PC-9 (cell line): Measurements from ENCODE around the gene KRT222. TPM values are rescaled to one million over a fixed set of nuclear protein-coding genes. Genes with fewer than 3 reads are reported as not detected.

Experiments used
- BruUV-seq: library from RNA; stranded (reverse); fragments of 400-500 nt; replicated peaks from 2 replicates; lab custom pipeline; 2021; lab: Mats Ljungman, UMichigan
- CTCF ChIA-PET: fragments of 300-600 bp; sonication (Branson Sonifier 250); formaldehyde crosslinking; loops from one replicate; lab custom pipeline; 2022; ENCODE audit warnings: antibody characterized with exemption; lab: Charles Lee
- POLR2A ChIA-PET: fragments of 300-600 bp; sonication (Branson Sonifier 250); formaldehyde crosslinking; loops from one replicate; lab custom pipeline; 2022; ENCODE audit warnings: antibody characterized with exemption; ENCODE audit not compliant: unreplicated experiment; lab: Charles Lee
- DNase-seq, 2 experiments: peaks; one replicate each; pipeline versions ENCODE4 v3.0.0 to v3.0.0-alpha.2; 2015 to 2022; ENCODE audit warnings: mixed read lengths in 1 of 2
- H2AFZ ChIP-seq: fragments of 200-600 bp; sonication (generic); 2 replicates; pipeline ENCODE4 v1.8.1; 2017; ENCODE audit warnings: antibody characterized with exemption
- H3F3A ChIP-seq: fragments of 200-600 bp; sonication (generic); 2 replicates; pipeline ENCODE4 v1.8.1; 2017; ENCODE audit warnings: antibody characterized with exemption, mild to moderate bottlenecking, low read depth; ENCODE audit not compliant: insufficient read depth
- H3K27ac ChIP-seq: fragments of 200-600 bp; sonication (generic); 2 replicates; pipeline ENCODE4 v1.6.1; 2016; ENCODE audit warnings: mixed run types
- H3K27me3 ChIP-seq: fragments of 200-600 bp; sonication (generic); 2 replicates; pipeline ENCODE4 v1.6.1; 2016; ENCODE audit warnings: low read depth, mixed run types; ENCODE audit not compliant: insufficient read depth
- H3K36me3 ChIP-seq: fragments of 200-600 bp; sonication (generic); 2 replicates; pipeline ENCODE4 v1.6.1; 2016; ENCODE audit warnings: low read depth, mixed run types
- H3K4me1 ChIP-seq: fragments of 200-600 bp; sonication (generic); replicated peaks from 2 replicates; pipeline ENCODE4 v1.6.1; 2016; ENCODE audit warnings: mixed run types; ENCODE audit not compliant: insufficient read depth
- H3K4me2 ChIP-seq: fragments of 200-600 bp; sonication (generic); 2 replicates; pipeline ENCODE4 v1.6.1; 2017; ENCODE audit warnings: mixed run types
- H3K4me3 ChIP-seq: fragments of 200-600 bp; sonication (generic); 2 replicates; pipeline ENCODE4 v1.6.1; 2016; ENCODE audit warnings: mixed run types
- H3K79me2 ChIP-seq: fragments of 200-600 bp; sonication (generic); 2 replicates; pipeline ENCODE4 v1.6.1; 2017; ENCODE audit warnings: low read depth, mixed run types
- H3K9me2 ChIP-seq: fragments of 200-600 bp; sonication (generic); 2 replicates; pipeline ENCODE4 v1.8.1; 2017; ENCODE audit warnings: mild to moderate bottlenecking; ENCODE audit not compliant: insufficient read depth
- H3K9me3 ChIP-seq: fragments of 200-600 bp; sonication (generic); 2 replicates; pipeline ENCODE4 v1.8.1; 2016; ENCODE audit warnings: low read depth; ENCODE audit not compliant: insufficient read depth
- H4K20me1 ChIP-seq: fragments of 200-600 bp; sonication (generic); 2 replicates; pipeline ENCODE4 v1.8.1; 2017; ENCODE audit not compliant: insufficient read depth
- CTCF ChIP-seq: fragments of 200-600 bp; sonication (generic); conservative IDR thresholded peaks from 2 replicates; pipeline ENCODE4 v1.6.1; 2017; ENCODE audit warnings: mixed run types, antibody characterized with exemption, mild to moderate bottlenecking, moderate library complexity
- EZH2 ChIP-seq: fragments of 200-600 bp; sonication (generic); IDR thresholded peaks from 2 replicates; pipeline ENCODE4 v1.8.0; 2017; ENCODE audit warnings: antibody characterized with exemption, low read depth
- intact Hi-C: fragments of 100-400 bp; cut with micrococcal nuclease; formaldehyde crosslinking; loops from one replicate; pipeline ENCODE4 v1.10.0; 2022; ENCODE audit not compliant: unreplicated experiment
- total RNA-seq: library from RNA; stranded (reverse); gene quantifications from 2 replicates; pipeline ENCODE4 v1.2.3, GENCODE V29; 2021

Gene KRT222
- total RNA-seq, 1 experiment from 2014 or later = not detected

- no peak for DNase-seq
- no peak overlapping the region for H3K4me2 ChIP-seq
- ChIA-PET CTCF (no interaction called here), POLR2A (no interaction called here)
- peaks cover under 1% of the 10 kb centered on the region; the same call in 1 of the 2 replicates for H3F3A ChIP-seq
- no peaks in the 10 kb centered on the region for H3K9me2 ChIP-seq
- no peaks in the 10 kb centered on the region for H4K20me1 ChIP-seq
- H3K4me3 ChIP-seq = no peak overlapping the region
- H2AFZ ChIP-seq = no peak overlapping the region
- no peaks in the 10 kb centered on the region for H3K27me3 ChIP-seq
- TF ChIP-seq CTCF (no peak), EZH2 (no peak)
- intact Hi-C loops = loop anchor here (10.0 kb wide), 1 partner anchor 712 kb away; no protein-coding TSS in a partner anchor
- no TSS peak for BruUV-seq
- no peaks in the 10 kb centered on the region for H3K79me2 ChIP-seq
- no peaks in the 10 kb centered on the region for H3K36me3 ChIP-seq
- H3K27ac ChIP-seq = no peak overlapping the region
- H3K9me3 ChIP-seq = no peaks in the 10 kb centered on the region
- peaks cover 11% of the 10 kb centered on the region for H3K4me1 ChIP-seq
Measured at GRCh38 chr17:40612599-40613244, 52.3 kb downstream of the KRT222 start.

GRCh38 chr17:40611840-40612474 is 53.0 kb downstream of the KRT222 start:
- no peak overlapping the region for H3K27ac ChIP-seq
- intact Hi-C loops = loop anchor here (10.0 kb wide), 1 partner anchor 713 kb away; no protein-coding TSS in a partner anchor
- H3K4me1 ChIP-seq = peaks cover 11% of the 10 kb centered on the region
- H3K9me2 ChIP-seq = no peaks in the 10 kb centered on the region
- H3K4me2 ChIP-seq = no peak overlapping the region
- no peaks in the 10 kb centered on the region for H3K9me3 ChIP-seq
- H4K20me1 ChIP-seq = no peaks in the 10 kb centered on the region
- ChIA-PET POLR2A (no interaction called here), CTCF (no interaction called here)
- TF ChIP-seq CTCF = no peak
- TF ChIP-seq EZH2 = no peak
- H2AFZ ChIP-seq = no peak overlapping the region
- no peak overlapping the region for H3K4me3 ChIP-seq
- no peaks in the 10 kb centered on the region for H3K27me3 ChIP-seq
- H3K36me3 ChIP-seq = no peaks in the 10 kb centered on the region
- H3K79me2 ChIP-seq = no peaks in the 10 kb centered on the region
- BruUV-seq = no TSS peak
- DNase-seq = no peak
- H3F3A ChIP-seq = no peaks in the 10 kb centered on the region; the same call in 1 of the 2 replicates

DNA sequence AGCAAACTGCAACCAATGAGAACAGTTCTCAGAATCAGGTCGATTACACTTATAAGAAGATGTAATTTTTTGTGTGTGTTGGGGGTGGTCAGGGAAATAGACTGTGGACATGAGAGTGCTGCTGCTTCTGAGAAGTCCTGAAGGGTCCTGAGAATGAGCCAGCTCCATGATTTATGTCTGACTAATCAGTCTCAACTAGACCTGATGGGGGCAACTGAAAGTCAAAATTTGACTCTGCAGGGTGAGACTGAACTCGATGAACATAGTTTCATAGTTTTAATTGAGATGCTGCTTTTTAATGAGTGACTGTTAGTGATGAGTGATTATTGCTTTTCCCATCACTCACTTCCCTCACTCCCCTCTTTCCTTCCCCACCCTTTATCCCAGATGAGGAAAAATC is 54.6 kb downstream of the KRT222 start:
- no peaks in the 10 kb centered on the region; the same call in 1 of the 2 replicates for H3F3A ChIP-seq
- H3K4me2 ChIP-seq = no peak overlapping the region
- H3K9me3 ChIP-seq = no peaks in the 10 kb centered on the region
- CTCF ChIA-PET = interaction anchor here (0.6 kb wide), 1 partner anchor 435 kb away, joined by 7 read pairs; no protein-coding TSS in a partner anchor
- H3K9me2 ChIP-seq = no peaks in the 10 kb centered on the region
- POLR2A ChIA-PET = no interaction called here
- no peaks in the 10 kb centered on the region for H3K79me2 ChIP-seq
- BruUV-seq = no TSS peak
- TF ChIP-seq EZH2 = no peak
- no peak for TF ChIP-seq CTCF
- intact Hi-C loops = loop anchor here (10.0 kb wide), 1 partner anchor 714 kb away; no protein-coding TSS in a partner anchor
- H3K4me3 ChIP-seq = no peak overlapping the region
- H3K27me3 ChIP-seq = no peaks in the 10 kb centered on the region
- no peak overlapping the region for H2AFZ ChIP-seq
- H3K27ac ChIP-seq = no peak overlapping the region
- H3K4me1 ChIP-seq = peaks cover 24% of the 10 kb centered on the region
- no peaks in the 10 kb centered on the region for H4K20me1 ChIP-seq
- no peaks in the 10 kb centered on the region for H3K36me3 ChIP-seq
- DNase-seq = no peak
